Lower leg skin (tissue), 4 donors: ENCODE data around the gene FANCI. TPM values are rescaled to one million over a fixed set of nuclear protein-coding genes. Genes with fewer than 3 reads are reported as not detected.
"Not testable (repeated sequence)": the region's sequence is repeated elsewhere in the genome, so short reads cannot be mapped to it uniquely, and the experiment has no call there.

Experiments
- DNase-seq, 2 donors: peaks; one replicate each; pipeline ENCODE4 v3.0.0-alpha.2; 2019; ENCODE audit warnings: low spot score in 2 of 2
- H3K4me3 ChIP-seq: fragments of 200-600 bp; sonication (generic); 2 replicates; pipeline ENCODE4 v1.5.1; 2017; ENCODE audit warnings: mild to moderate bottlenecking, low read depth; ENCODE audit not compliant: poor library complexity, severe bottlenecking
- CTCF ChIP-seq, 3 donors: fragments of 450-650 bp; IDR thresholded peaks; one replicate each; pipeline ENCODE4 v1.5.1; 2016; ENCODE audit warnings: antibody characterized with exemption in 3 of 3, mild to moderate bottlenecking in 3 of 3, moderate library complexity in 2 of 3
- POLR2A ChIP-seq, 2 donors: fragments of 450-650 bp; IDR thresholded peaks; one replicate each; pipeline ENCODE4 v1.6.1; 2016 to 2017; ENCODE audit warnings: antibody characterized with exemption in 2 of 2, mild to moderate bottlenecking in 1 of 2, moderate library complexity in 1 of 2
- WGBS, 2 donors: methylation state at CpG; one replicate each; pipeline ENCODE4 v1.1.5; 2018; 5-methylcytosine and 5-hydroxymethylcytosine counted together
- intact Hi-C: fragments of 100-400 bp; cut with DNase I; formaldehyde crosslinking; loops from one replicate; pipeline ENCODE4 v1.15.0; 2023; ENCODE audit warnings: low total_unique reads
- total RNA-seq, 4 donors: library from RNA; depleted of rRNA; stranded (reverse); fragments of >200 nt; gene quantifications; one replicate each; pipeline ENCODE4 v1.1.0, GENCODE V29; 2016

FANCI gene
- total RNA-seq, 4 donors from 2014 or later, result 4.5 to 22.0 (median 8.5) TPM

GRCh38 chr15:89231832-89232231, 11.9 kb upstream of the FANCI start:
- intact Hi-C loops, result no loop called here
- TF ChIP-seq POLR2A (IDR thresholded peaks at IDR 0.05) (no peak), CTCF (IDR thresholded peaks at IDR 0.05) (no peak)
- H3K4me3 ChIP-seq, result no peak overlapping the region
- peak in 1 of 2 donors; percentile 26 for DNase-seq

GRCh38 chr15:89239883-89240810, 3.6 kb upstream of the FANCI start:
- H3K4me3 ChIP-seq, DNase-seq, intact Hi-C loops: not testable (repeated sequence)
- WGBS, 2 donors, result 80 to 81% methylated on average over 12 of the region's 12 CpGs

- TF ChIP-seq POLR2A (IDR thresholded peaks at IDR 0.05), result no peak
- TF ChIP-seq CTCF (IDR thresholded peaks at IDR 0.05), result no peak
- DNase-seq, result peak in 1 of 2 donors; percentile 37
Measured at GRCh38 chr15:89243046-89243690, 611 bp upstream of the FANCI start.

GRCh38 chr15:89244574-89244903, 760 bp downstream of the FANCI start:
- WGBS, 2 donors, result 2% methylated on average over 6 of the region's 6 CpGs
- intact Hi-C loops, result no loop called here
- no peak for TF ChIP-seq CTCF (IDR thresholded peaks at IDR 0.05)
- no peak for TF ChIP-seq POLR2A (IDR thresholded peaks at IDR 0.05)
- H3K4me3 ChIP-seq, result peak overlapping the region; percentile 68
- no peak for DNase-seq

More at GRCh38 chr15:89243046-89243690, 611 bp upstream of the FANCI start:
- H3K4me3 ChIP-seq, result peak overlapping the region; percentile 68
- intact Hi-C loops, result no loop called here
- WGBS, 2 donors, result 26 to 28% methylated on average over 20 of the region's 20 CpGs

- intact Hi-C loops, result no loop called here
- no peak for DNase-seq
- WGBS, 2 donors, result 73 to 91% methylated on average over 2 of the region's 2 CpGs
- TF ChIP-seq POLR2A (IDR thresholded peaks at IDR 0.05) (no peak), CTCF (IDR thresholded peaks at IDR 0.05) (no peak)
- no peak overlapping the region for H3K4me3 ChIP-seq
Measured at GRCh38 chr15:89247446-89247845, 3.7 kb downstream of the FANCI start.

- intact Hi-C loops, result no loop called here
- 94 to 98% methylated on average over 2 of the region's 2 CpGs for WGBS, 2 donors
- TF ChIP-seq POLR2A (IDR thresholded peaks at IDR 0.05), result no peak
- TF ChIP-seq CTCF (IDR thresholded peaks at IDR 0.05), result no peak
- no peak for DNase-seq
- H3K4me3 ChIP-seq, result no peak overlapping the region
Measured at GRCh38 chr15:89248584-89248983, 4.8 kb downstream of the FANCI start.

GRCh38 chr15:89250142-89250541, 6.4 kb downstream of the FANCI start:
- H3K4me3 ChIP-seq, intact Hi-C loops, DNase-seq: not testable (repeated sequence)
- WGBS, 2 donors, result 93 to 96% methylated on average over 5 of the region's 5 CpGs

- intact Hi-C loops, DNase-seq, H3K4me3 ChIP-seq: not testable (repeated sequence)
- WGBS, 2 donors, result 96% methylated on average over 4 of the region's 4 CpGs
Measured at GRCh38 chr15:89277281-89277680, 33.5 kb downstream of the FANCI start.
